BLaER1 treated with 17β-estradiol and CSF1 and Interleukin-3, amounts not matched to agents 10 nM and 100 nM (cell line): ENCODE results near the gene FLT1.
A peak's percentile ranks its signal among the peaks of the same experiment; 100 is the strongest.

Experiments used
- H3K27ac ChIP-seq, 11 experiments: shearing (Covaris generic); formaldehyde crosslinking; 2 replicates each; pipeline ENCODE4 v1.8.1; 2022
- H3K27me3 ChIP-seq, 11 experiments: shearing (Covaris generic); formaldehyde crosslinking; 2 replicates each; pipeline ENCODE4 v1.8.1; 2022
- H3K36me3 ChIP-seq, 11 experiments: shearing (Covaris generic); formaldehyde crosslinking; 2 replicates each; pipeline ENCODE4 v1.8.1; 2022
- H3K4me1 ChIP-seq, 10 experiments: shearing (Covaris generic); formaldehyde crosslinking; 2 replicates each; pipeline ENCODE4 v1.8.1; 2022
- H3K4me2 ChIP-seq, 11 experiments: shearing (Covaris generic); formaldehyde crosslinking; 2 replicates each; pipeline ENCODE4 v1.8.1; 2022
- H3K4me3 ChIP-seq, 10 experiments: shearing (Covaris generic); formaldehyde crosslinking; 2 replicates each; pipeline ENCODE4 v1.8.1; 2022
- H3K9ac ChIP-seq, 11 experiments: shearing (Covaris generic); formaldehyde crosslinking; 2 replicates each; pipeline ENCODE4 v1.8.1; 2022
- H3K9me3 ChIP-seq, 11 experiments: shearing (Covaris generic); formaldehyde crosslinking; replicated peaks in 1 of 11; 2 replicates each; pipeline ENCODE4 v1.8.1; 2022
- H4K20me1 ChIP-seq, 11 experiments: shearing (Covaris generic); formaldehyde crosslinking; 2 replicates each; pipeline ENCODE4 v1.8.1; 2022
- Cebpa-rat ChIP-seq, 11 experiments: shearing (Covaris generic); IDR thresholded peaks; 2 replicates each; pipeline ENCODE4 v1.8.1; 2022

Gene FLT1

DNA sequence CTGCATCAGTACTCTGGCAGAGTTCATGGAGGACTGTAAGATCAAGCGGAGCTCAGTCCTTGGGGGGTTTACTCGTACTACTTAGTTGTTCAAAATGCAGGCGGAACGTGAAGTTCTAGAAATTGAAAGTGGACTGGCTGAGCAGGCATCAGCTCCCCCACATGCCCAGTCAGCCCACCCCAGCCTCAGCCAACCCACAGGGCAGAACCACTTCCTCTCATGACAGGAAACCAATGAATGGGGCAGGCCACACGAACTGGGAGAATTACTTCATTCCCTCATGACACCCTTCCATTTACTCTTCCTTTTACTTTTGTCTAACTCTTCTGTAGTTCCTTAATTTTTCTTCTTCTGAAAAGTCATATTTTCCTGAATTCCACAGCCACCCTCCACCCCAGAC is 71.9 kb downstream of the FLT1 start:
- Histone ChIP-seq H3K36me3 (peaks cover 16 to 98% (median 83%) of the 10 kb centered on the region in 11 experiments; a peak in 21 of 22 replicates), H3K4me2 (peak overlapping the region; percentile 70 to 96 (median 85)), H3K9me3 (peaks cover 0 to 9% (median 0%) of the 10 kb centered on the region in 11 experiments; a peak in 2 of 22 replicates), H3K9ac (peak overlapping the region in 9 of 11 experiments; percentile 13 to 68 (median 48); a peak in 13 of 22 replicates), H3K27ac (peak overlapping the region; percentile 25 to 84 (median 68); a peak in 19 of 22 replicates), H3K4me1 (peaks cover 28 to 68% (median 52%) of the 10 kb centered on the region in 10 experiments), H3K4me3 (peak overlapping the region in 7 of 10 experiments; percentile 5 to 52 (median 28); a peak in 11 of 20 replicates), H3K27me3 (no peaks in the 10 kb centered on the region), H4K20me1 (no peaks in the 10 kb centered on the region)
- no peak for TF ChIP-seq Cebpa-rat (IDR thresholded peaks at IDR 0.05)

DNA sequence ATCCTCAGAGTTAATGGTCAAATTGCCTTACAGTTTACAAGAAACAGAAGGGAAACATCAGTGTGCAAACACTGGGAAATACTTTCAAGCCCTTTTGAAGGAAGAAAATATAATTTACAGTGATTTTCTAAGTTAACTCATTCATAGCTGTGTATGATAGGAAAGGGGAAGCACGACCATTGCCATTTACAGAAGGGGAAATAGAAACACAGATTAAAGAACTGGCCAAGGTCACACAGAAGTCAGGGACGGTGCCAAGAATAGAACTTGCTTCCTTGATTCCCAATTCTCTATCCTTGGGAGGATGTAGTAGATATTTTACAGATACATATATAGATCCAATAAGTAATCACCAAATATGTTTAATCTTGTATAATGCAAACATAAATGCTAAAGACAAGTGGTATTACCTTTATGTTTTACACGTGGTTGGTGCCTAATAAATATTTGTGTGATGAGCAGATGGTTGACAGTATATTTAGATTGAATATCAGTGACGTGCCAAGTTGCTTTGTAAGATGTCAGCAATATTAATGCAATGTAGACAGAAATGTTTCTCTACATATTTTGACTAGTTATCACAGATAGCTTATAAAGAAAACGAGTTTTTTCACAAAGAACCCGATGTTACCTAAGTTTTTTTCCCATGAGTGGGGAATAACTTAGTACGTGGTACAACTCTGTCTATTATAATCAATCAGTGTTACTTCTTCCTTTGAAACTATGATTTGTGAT is 73.1 kb downstream of the FLT1 start:
- no peaks in the 10 kb centered on the region for H4K20me1 ChIP-seq
- H3K4me3 ChIP-seq: no peak overlapping the region; a peak in 1 of 20 replicates
- H3K9ac ChIP-seq: peak overlapping the region in 1 of 11 experiments; percentile 66; a peak in 1 of 22 replicates
- H3K27me3 ChIP-seq: no peaks in the 10 kb centered on the region
- H3K9me3 ChIP-seq: peaks cover 0 to 12% (median 0%) of the 10 kb centered on the region in 11 experiments; a peak in 2 of 22 replicates
- TF ChIP-seq Cebpa-rat (IDR thresholded peaks at IDR 0.05): no peak
- H3K4me1 ChIP-seq: peaks cover 28 to 68% (median 52%) of the 10 kb centered on the region in 10 experiments
- H3K4me2 ChIP-seq: peak overlapping the region in 9 of 11 experiments; percentile 71 to 96 (median 89); a peak in 18 of 22 replicates
- peak overlapping the region in 8 of 11 experiments; percentile 63 to 84 (median 76); a peak in 15 of 22 replicates for H3K27ac ChIP-seq
- peaks cover 7 to 98% (median 83%) of the 10 kb centered on the region in 11 experiments; a peak in 21 of 22 replicates for H3K36me3 ChIP-seq

DNA sequence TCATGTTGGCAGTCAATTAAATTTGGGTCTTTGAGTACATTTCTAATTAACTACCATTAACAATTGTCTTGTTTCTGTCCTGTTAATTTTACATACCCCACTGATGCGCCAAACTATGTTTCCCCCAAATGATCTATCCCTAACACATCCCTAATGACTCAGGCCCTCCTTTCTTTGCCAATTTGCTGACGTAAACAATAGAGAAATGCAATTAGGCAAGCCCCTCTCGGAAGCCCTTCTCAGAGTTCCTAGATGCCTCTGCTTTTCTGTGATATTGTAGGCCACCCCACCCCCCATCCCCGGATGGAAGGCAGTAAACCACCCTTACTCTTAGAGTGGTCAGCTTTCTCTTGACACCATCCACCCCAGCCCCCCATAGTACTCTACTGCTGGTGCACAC is 74.2 kb downstream of the FLT1 start:
- TF ChIP-seq Cebpa-rat (IDR thresholded peaks at IDR 0.05): no peak
- H3K9me3 ChIP-seq: peaks cover 0 to 12% (median 0%) of the 10 kb centered on the region in 11 experiments; a peak in 2 of 22 replicates
- H3K4me3 ChIP-seq: no peak overlapping the region
- H3K4me1 ChIP-seq: peaks cover 28 to 69% (median 52%) of the 10 kb centered on the region in 10 experiments
- H3K9ac ChIP-seq: no peak overlapping the region
- H3K27me3 ChIP-seq: no peaks in the 10 kb centered on the region
- H3K36me3 ChIP-seq: peaks cover 0 to 98% (median 83%) of the 10 kb centered on the region in 11 experiments; a peak in 19 of 22 replicates
- no peak overlapping the region; a peak in 2 of 22 replicates for H3K27ac ChIP-seq
- H3K4me2 ChIP-seq: peak overlapping the region in 6 of 11 experiments; percentile 85 to 96 (median 91); a peak in 10 of 22 replicates
- H4K20me1 ChIP-seq: peaks cover 0 to 4% (median 0%) of the 10 kb centered on the region in 11 experiments; a peak in 1 of 22 replicates

DNA sequence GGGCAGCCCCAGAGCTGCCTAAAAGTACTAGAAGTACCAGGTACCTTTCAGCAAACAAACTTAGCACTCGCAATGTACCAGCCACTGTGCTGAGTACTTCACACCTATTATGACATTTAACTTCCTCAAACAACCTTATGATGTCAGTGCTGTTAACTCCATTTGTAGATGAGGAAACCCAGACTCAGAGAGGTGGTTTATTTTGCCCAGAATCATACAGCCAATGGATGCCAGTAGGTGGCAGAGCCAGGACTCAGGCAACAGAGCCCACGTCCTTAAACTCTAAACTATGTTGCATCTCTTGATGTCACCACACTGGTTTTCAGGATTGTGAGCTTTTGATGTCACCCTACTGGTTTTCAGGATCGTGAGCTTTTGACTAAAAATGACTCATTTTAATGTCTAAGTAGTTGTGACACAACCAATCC is 78.9 kb downstream of the FLT1 start:
- Histone ChIP-seq H4K20me1 (peaks cover 0 to 6% (median 0%) of the 10 kb centered on the region in 11 experiments; a peak in 2 of 22 replicates), H3K9me3 (peaks cover 0 to 8% (median 0%) of the 10 kb centered on the region in 11 experiments; a peak in 2 of 22 replicates), H3K4me2 (peak overlapping the region in 1 of 11 experiments; percentile 6; a peak in 1 of 22 replicates), H3K36me3 (peaks cover 0 to 90% (median 74%) of the 10 kb centered on the region in 11 experiments; a peak in 20 of 22 replicates), H3K27me3 (no peaks in the 10 kb centered on the region), H3K9ac (no peak overlapping the region), H3K4me3 (no peak overlapping the region), H3K27ac (no peak overlapping the region), H3K4me1 (peaks cover 10 to 38% (median 26%) of the 10 kb centered on the region in 10 experiments)
- no peak for TF ChIP-seq Cebpa-rat (IDR thresholded peaks at IDR 0.05)

DNA sequence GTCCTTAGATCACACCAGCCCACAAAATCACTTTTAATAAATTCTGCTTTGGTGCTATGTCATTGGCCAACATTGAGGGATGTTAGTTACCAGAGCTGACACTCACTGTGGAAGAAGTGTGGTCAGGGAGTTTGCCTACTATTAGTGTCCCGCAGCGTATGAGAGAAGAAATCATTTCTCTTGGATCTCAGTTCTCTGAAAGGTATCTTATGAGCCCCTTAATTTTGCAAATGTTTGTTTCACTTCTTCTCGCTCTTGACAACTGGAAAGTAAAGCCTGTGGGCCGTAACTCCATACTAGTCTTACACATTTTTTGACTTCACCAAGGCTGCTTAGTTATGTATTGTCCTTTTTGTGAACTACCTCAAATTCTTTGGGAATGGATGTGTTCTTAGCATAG is 80.9 kb downstream of the FLT1 start:
- Histone ChIP-seq H3K27me3 (no peaks in the 10 kb centered on the region), H4K20me1 (peaks cover 0 to 11% (median 0%) of the 10 kb centered on the region in 11 experiments; a peak in 3 of 22 replicates), H3K4me1 (peaks cover 25 to 38% (median 31%) of the 10 kb centered on the region in 10 experiments), H3K36me3 (peaks cover 0 to 88% (median 64%) of the 10 kb centered on the region in 11 experiments; a peak in 20 of 22 replicates), H3K9me3 (peaks cover 0 to 8% (median 0%) of the 10 kb centered on the region in 11 experiments; a peak in 2 of 22 replicates), H3K4me3 (no peak overlapping the region), H3K9ac (no peak overlapping the region), H3K27ac (no peak overlapping the region), H3K4me2 (no peak overlapping the region)
- no peak for TF ChIP-seq Cebpa-rat (IDR thresholded peaks at IDR 0.05)

GRCh38 chr13:28412981-28413380 is 81.9 kb downstream of the FLT1 start:
- Histone ChIP-seq H3K36me3 (peaks cover 0 to 84% (median 54%) of the 10 kb centered on the region in 11 experiments; a peak in 20 of 22 replicates), H3K9ac (no peak overlapping the region), H4K20me1 (peaks cover 0 to 21% (median 0%) of the 10 kb centered on the region in 11 experiments; a peak in 4 of 22 replicates), H3K9me3 (peaks cover 0 to 3% (median 0%) of the 10 kb centered on the region in 11 experiments; a peak in 2 of 22 replicates), H3K4me3 (no peak overlapping the region), H3K4me1 (peaks cover 35 to 49% (median 40%) of the 10 kb centered on the region in 10 experiments), H3K4me2 (no peak overlapping the region), H3K27me3 (no peaks in the 10 kb centered on the region), H3K27ac (no peak overlapping the region; a peak in 1 of 22 replicates)
- TF ChIP-seq Cebpa-rat (IDR thresholded peaks at IDR 0.05): no peak

- peak overlapping the region in 10 of 11 experiments; percentile 2 to 65 (median 40); a peak in 5 of 22 replicates for H3K4me2 ChIP-seq
- peak overlapping the region in 1 of 11 experiments; percentile 29; a peak in 1 of 22 replicates for H3K27ac ChIP-seq
- TF ChIP-seq Cebpa-rat (IDR thresholded peaks at IDR 0.05): no peak
- peaks cover 0 to 24% (median 0%) of the 10 kb centered on the region in 11 experiments; a peak in 6 of 22 replicates for H4K20me1 ChIP-seq
- H3K9ac ChIP-seq: no peak overlapping the region
- no peaks in the 10 kb centered on the region; a peak in 1 of 22 replicates for H3K9me3 ChIP-seq
- no peak overlapping the region for H3K4me3 ChIP-seq
- H3K36me3 ChIP-seq: peaks cover 0 to 81% (median 45%) of the 10 kb centered on the region in 11 experiments; a peak in 20 of 22 replicates
- peaks cover 36 to 50% (median 41%) of the 10 kb centered on the region in 10 experiments for H3K4me1 ChIP-seq
- H3K27me3 ChIP-seq: no peaks in the 10 kb centered on the region
Observed at GRCh38 chr13:28411831-28412353, 83.0 kb downstream of the FLT1 start.

DNA sequence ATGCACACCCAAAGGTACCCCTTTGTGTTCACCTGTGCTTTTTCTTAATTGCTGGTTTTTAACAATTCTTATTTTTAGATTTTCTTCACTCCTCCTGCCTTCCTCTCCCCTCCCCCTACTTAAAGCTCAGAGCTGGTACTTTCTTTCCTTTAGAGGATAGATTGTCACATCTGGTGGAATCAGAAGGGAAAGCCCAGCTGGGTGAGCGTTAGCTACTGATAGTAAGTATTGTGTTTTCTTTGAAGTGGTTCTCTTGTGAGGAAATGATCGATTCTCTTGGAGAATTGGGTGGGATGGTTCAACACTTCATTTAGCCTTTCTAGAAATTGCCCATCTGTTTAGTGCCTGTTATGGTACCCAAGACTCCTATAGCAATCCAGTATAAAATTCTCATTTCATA is 84.8 kb downstream of the FLT1 start:
- Histone ChIP-seq H3K36me3 (peaks cover 6 to 81% (median 42%) of the 10 kb centered on the region in 11 experiments; a peak in 21 of 22 replicates), H3K4me3 (no peak overlapping the region), H3K27me3 (no peaks in the 10 kb centered on the region), H3K9ac (no peak overlapping the region), H3K9me3 (no peaks in the 10 kb centered on the region; a peak in 1 of 22 replicates), H3K27ac (no peak overlapping the region), H3K4me2 (peak overlapping the region in 10 of 11 experiments; percentile 16 to 81 (median 48); a peak in 15 of 22 replicates), H4K20me1 (peaks cover 0 to 24% (median 0%) of the 10 kb centered on the region in 11 experiments; a peak in 6 of 22 replicates), H3K4me1 (peaks cover 30 to 43% (median 41%) of the 10 kb centered on the region in 10 experiments)
- TF ChIP-seq Cebpa-rat (IDR thresholded peaks at IDR 0.05): no peak
